ENCODE results near the gene TMPRSS7.

TMPRSS7 gene

GRCh38 chr3:112097378-112097777 lies 62.8 kb downstream of the TMPRSS7 start:
- no peak for DNase-seq (ENCODE audit: low read depth)

- no peak for DNase-seq (ENCODE audit: low read depth)
Observed at GRCh38 chr3:112101916-112102315, 67.4 kb downstream of the TMPRSS7 start.

GRCh38 chr3:112104774-112105173 lies 70.2 kb downstream of the TMPRSS7 start:
- DNase-seq (ENCODE audit: low read depth) = no peak

GRCh38 chr3:112109322-112109721 lies 74.8 kb downstream of the TMPRSS7 start:
- no peak for DNase-seq (ENCODE audit: low read depth)

GRCh38 chr3:112111785-112112402 lies 77.4 kb downstream of the TMPRSS7 start:
- peak; percentile 51 for DNase-seq (ENCODE audit: low read depth)

GRCh38 chr3:112114576-112115160 lies 80.1 kb downstream of the TMPRSS7 start:
- DNase-seq (ENCODE audit: low read depth) = no peak

- DNase-seq (ENCODE audit: low read depth) = no peak
Observed at GRCh38 chr3:112115161-112115739, 80.7 kb downstream of the TMPRSS7 start.

- DNase-seq (ENCODE audit: low read depth) = no peak
Observed at GRCh38 chr3:112115806-112116383, 81.4 kb downstream of the TMPRSS7 start.

GRCh38 chr3:112116748-112117186 lies 82.2 kb downstream of the TMPRSS7 start:
- DNase-seq (ENCODE audit: low read depth) = no peak

GRCh38 chr3:112117415-112117814 lies 82.9 kb downstream of the TMPRSS7 start:
- DNase-seq (ENCODE audit: low read depth) = no peak

- DNase-seq (ENCODE audit: low read depth) = no peak
Observed at GRCh38 chr3:112117841-112118571, 83.5 kb downstream of the TMPRSS7 start.

- no peak for DNase-seq (ENCODE audit: low read depth)
Observed at GRCh38 chr3:112119962-112120836, 85.7 kb downstream of the TMPRSS7 start.

- no peak for DNase-seq (ENCODE audit: low read depth)
Observed at GRCh38 chr3:112121577-112122547, 87.3 kb downstream of the TMPRSS7 start.

- DNase-seq (ENCODE audit: low read depth) = no peak
Observed at GRCh38 chr3:112122870-112123269, 88.3 kb downstream of the TMPRSS7 start.

GRCh38 chr3:112123548-112123947 lies 89.0 kb downstream of the TMPRSS7 start:
- no peak for DNase-seq (ENCODE audit: low read depth)

- no peak for DNase-seq (ENCODE audit: low read depth)
Observed at GRCh38 chr3:112124907-112125607, 90.5 kb downstream of the TMPRSS7 start.

GRCh38 chr3:112126511-112126911 lies 92.0 kb downstream of the TMPRSS7 start:
- no peak for DNase-seq (ENCODE audit: low read depth)

- no peak for DNase-seq (ENCODE audit: low read depth)
Observed at GRCh38 chr3:112127522-112128494, 93.3 kb downstream of the TMPRSS7 start.

Data from T follicular helper cell (primary cell).